ENCODE data around the gene CD180. TPM values are rescaled to one million over a fixed set of nuclear protein-coding genes. Genes with fewer than 3 reads are reported as not detected.

Gene CD180
- total RNA-seq, 4 donors from 2014 or later, result 0.10 to 0.56 (median 0.22) TPM; not detected in 1

DNA sequence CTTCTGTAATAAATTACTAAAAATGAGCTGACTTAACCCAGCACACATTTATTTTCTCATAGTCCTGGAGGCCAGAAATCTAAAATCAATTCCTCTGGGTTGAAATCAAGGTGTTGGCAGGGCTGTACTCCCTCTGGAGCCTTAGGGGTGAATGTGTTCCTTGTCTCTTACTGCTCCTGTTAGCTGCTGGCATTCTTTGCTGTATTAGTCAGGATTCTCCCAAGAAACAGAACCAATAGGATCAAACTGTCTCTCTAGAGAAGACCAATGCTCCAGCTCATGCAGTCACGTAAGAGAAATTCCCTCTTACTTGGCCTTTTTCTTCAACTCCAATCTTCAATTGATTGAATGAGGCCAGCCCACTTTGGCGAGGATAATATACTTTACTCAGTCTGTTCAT, 15.3 kb upstream of the CD180 start:
- intact Hi-C loops (cut with DNase I; ENCODE audit: low total_unique reads) (no loop called here), in situ Hi-C loops (cut with MboI; ENCODE audit: low sequenced_read_pairs in 4 of 4) (loop anchor here in 3 of 4 donors (5.0 to 25.0 kb wide), 5 partner anchors 47 to 900 kb away; no protein-coding TSS in a partner anchor)
- DNase-seq (no peak), ATAC-seq (no peak)
- no peaks in the 10 kb centered on the region for H3K27me3 ChIP-seq
- H3K27ac ChIP-seq, result no peak overlapping the region
- no peaks in the 10 kb centered on the region for H3K9me3 ChIP-seq
- H3K4me1 ChIP-seq, result peaks cover 16 to 19% of the 10 kb centered on the region in 2 donors
- H3K36me3 ChIP-seq, result no peaks in the 10 kb centered on the region
- H3K4me3 ChIP-seq, result no peak overlapping the region
- TF ChIP-seq, protein P1, sequence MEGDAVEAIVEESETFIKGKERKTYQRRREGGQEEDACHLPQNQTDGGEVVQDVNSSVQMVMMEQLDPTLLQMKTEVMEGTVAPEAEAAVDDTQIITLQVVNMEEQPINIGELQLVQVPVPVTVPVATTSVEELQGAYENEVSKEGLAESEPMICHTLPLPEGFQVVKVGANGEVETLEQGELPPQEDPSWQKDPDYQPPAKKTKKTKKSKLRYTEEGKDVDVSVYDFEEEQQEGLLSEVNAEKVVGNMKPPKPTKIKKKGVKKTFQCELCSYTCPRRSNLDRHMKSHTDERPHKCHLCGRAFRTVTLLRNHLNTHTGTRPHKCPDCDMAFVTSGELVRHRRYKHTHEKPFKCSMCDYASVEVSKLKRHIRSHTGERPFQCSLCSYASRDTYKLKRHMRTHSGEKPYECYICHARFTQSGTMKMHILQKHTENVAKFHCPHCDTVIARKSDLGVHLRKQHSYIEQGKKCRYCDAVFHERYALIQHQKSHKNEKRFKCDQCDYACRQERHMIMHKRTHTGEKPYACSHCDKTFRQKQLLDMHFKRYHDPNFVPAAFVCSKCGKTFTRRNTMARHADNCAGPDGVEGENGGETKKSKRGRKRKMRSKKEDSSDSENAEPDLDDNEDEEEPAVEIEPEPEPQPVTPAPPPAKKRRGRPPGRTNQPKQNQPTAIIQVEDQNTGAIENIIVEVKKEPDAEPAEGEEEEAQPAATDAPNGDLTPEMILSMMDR (IDR thresholded peaks at IDR 0.05 in 4 of 5, conservative IDR thresholded peaks at IDR 0.05 in 1 of 5), result no peak
- TF ChIP-seq POLR2A (IDR thresholded peaks at IDR 0.05), result no peak

DNA sequence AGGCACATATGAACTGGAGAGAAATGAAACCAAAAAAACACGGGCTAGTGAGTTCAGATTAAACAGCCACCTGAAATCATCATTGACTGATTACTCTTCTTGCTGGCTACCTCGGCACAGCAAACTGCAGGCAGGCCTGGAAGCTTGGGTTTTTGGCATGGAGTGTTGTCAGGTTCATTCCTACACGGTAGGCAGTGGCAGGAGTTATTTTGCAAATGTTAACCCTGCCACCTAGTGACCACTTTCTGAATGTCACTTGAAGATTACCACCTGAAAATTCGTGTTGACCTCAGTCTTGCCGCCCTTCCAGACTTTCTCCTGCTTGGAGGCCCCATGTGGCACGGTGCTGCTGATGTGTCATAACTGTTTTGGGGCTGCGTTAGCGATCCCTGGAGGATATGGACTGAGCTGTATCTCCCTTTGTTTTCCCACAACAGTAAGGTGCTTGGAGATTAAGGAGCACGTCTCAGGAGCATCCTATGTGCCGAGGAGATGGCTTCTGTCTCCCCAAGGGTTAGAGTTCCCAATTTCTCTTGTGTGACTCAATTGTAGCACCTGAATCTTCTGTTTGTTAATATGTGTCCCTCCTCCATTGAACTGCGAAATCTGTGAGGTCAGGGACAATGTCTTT, 12.7 kb upstream of the CD180 start:
- Histone ChIP-seq H3K36me3 (no peaks in the 10 kb centered on the region), H3K4me1 (no peaks in the 10 kb centered on the region), H3K27me3 (no peaks in the 10 kb centered on the region), H3K4me3 (no peak overlapping the region), H3K27ac (no peak overlapping the region), H3K9me3 (no peaks in the 10 kb centered on the region)
- intact Hi-C loops (cut with DNase I; ENCODE audit: low total_unique reads) (loop anchor here (1.0 to 2.0 kb wide), 5 partner anchors 44 to 902 kb away; no protein-coding TSS in a partner anchor), in situ Hi-C loops (cut with MboI; ENCODE audit: low sequenced_read_pairs in 4 of 4) (loop anchor here in 3 of 4 donors (10.0 to 25.0 kb wide), 3 partner anchors 224 to 897 kb away; no protein-coding TSS in a partner anchor)
- DNase-seq, result peak; percentile 51 to 58
- TF ChIP-seq POLR2A (IDR thresholded peaks at IDR 0.05), result no peak
- TF ChIP-seq, protein P1 (IDR thresholded peaks at IDR 0.05 in 4 of 5, conservative IDR thresholded peaks at IDR 0.05 in 1 of 5), result peak; percentile 65 to 82 (median 78)
- ATAC-seq, result peak; percentile 71 to 93

DNA sequence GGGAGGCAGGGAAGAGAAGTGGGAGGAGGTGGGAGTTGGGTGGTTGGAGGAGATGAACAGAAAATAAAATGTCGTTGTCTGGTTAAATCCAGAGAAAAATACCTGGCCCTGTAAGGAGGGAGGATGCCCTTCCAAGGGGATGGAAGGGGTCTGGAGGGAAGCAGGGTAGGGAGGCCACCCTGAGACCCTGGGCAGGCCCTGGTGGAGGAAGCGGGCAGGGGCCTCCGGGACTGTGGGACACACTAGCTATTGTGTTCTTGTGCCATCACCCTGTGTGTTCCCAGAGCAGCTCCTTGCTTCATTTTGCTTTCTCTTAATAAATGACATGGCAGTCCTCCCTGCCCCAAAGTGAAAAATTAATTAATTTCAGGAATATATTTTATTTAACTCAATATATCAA, 11.8 kb upstream of the CD180 start:
- Histone ChIP-seq H3K27ac (no peak overlapping the region), H3K4me1 (no peaks in the 10 kb centered on the region), H3K36me3 (no peaks in the 10 kb centered on the region), H3K9me3 (no peaks in the 10 kb centered on the region), H3K4me3 (no peak overlapping the region), H3K27me3 (no peaks in the 10 kb centered on the region)
- intact Hi-C loops (cut with DNase I; ENCODE audit: low total_unique reads), result loop anchor here (2.0 kb wide), 2 partner anchors 44 to 902 kb away; no protein-coding TSS in a partner anchor
- ATAC-seq (no peak), DNase-seq (no peak)
- in situ Hi-C loops (cut with MboI; ENCODE audit: low sequenced_read_pairs in 4 of 4), result loop anchor here in 3 of 4 donors (10.0 to 25.0 kb wide), 3 partner anchors 224 to 896 kb away; no protein-coding TSS in a partner anchor
- TF ChIP-seq, protein P1 (IDR thresholded peaks at IDR 0.05 in 4 of 5, conservative IDR thresholded peaks at IDR 0.05 in 1 of 5), result no peak
- no peak for TF ChIP-seq POLR2A (IDR thresholded peaks at IDR 0.05)

DNA sequence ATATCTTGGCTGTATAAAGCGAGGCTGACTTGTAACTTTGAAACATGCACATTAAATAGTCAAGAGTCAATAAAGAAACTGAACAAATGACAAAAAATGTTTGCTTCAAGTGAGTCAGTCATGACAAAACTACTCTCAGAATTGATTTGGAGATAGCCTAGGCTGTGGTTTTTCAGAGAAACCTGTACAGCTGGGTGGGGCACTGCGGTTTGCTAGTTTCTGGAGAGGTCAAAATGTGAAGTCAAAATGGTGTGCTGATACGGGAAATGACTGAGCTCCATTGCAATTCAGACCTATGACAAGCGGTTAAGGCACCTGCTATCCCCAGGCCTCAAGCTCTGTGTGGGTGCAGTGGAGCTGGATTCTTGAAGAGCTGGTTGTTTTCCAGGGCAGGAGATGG, 10.3 kb upstream of the CD180 start:
- Histone ChIP-seq H3K36me3 (no peaks in the 10 kb centered on the region), H3K27ac (no peak overlapping the region)
- in situ Hi-C loops (cut with MboI; ENCODE audit: low sequenced_read_pairs in 4 of 4), result loop anchor here in 3 of 4 donors (10.0 to 25.0 kb wide), 3 partner anchors 222 to 895 kb away; no protein-coding TSS in a partner anchor

More for the DNA sequence above, 10.3 kb upstream of the CD180 start:
- Histone ChIP-seq H3K9me3 (no peaks in the 10 kb centered on the region), H3K4me1 (no peaks in the 10 kb centered on the region), H3K27me3 (no peaks in the 10 kb centered on the region), H3K4me3 (no peak overlapping the region)
- intact Hi-C loops (cut with DNase I; ENCODE audit: low total_unique reads), result no loop called here
- ATAC-seq, result no peak
- DNase-seq, result no peak
- TF ChIP-seq, protein P1 (IDR thresholded peaks at IDR 0.05 in 4 of 5, conservative IDR thresholded peaks at IDR 0.05 in 1 of 5), result no peak
- TF ChIP-seq POLR2A (IDR thresholded peaks at IDR 0.05), result no peak

Measured in gastrocnemius medialis (tissue), 4 donors.